ENCODE results near the gene LCOR.

Gene LCOR

DNA sequence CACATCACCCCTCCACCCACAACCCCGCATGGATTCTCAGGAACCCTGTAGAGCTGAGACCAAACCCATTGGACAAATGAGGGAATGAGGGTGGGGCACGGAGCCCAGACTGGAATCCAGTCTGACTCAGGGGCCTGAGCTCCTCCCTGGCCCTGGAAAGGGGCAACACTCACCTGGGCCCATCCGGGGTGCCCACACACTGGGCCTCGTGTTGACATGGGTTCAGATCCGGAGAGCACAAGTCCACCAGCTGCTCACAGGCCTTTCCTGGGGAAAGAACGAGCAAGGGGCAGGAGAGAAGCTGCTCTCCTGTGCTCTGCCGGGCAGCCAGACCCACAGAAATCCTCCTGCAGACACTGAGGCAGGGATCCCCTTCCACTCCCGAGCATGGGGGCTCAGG lies 181.5 kb downstream of the LCOR start:
- no peak for ATAC-seq
- TF ChIP-seq ESRRG (CRISPR knock-in tag; IDR thresholded peaks at IDR 0.05): no peak
- no peak for TF ChIP-seq CSRNP3 (CRISPR knock-in tag; IDR thresholded peaks at IDR 0.05)
- no peak for TF ChIP-seq SNAI2 (CRISPR knock-in tag; IDR thresholded peaks at IDR 0.05)

GRCh38 chr10:97013983-97014382 lies 181.9 kb downstream of the LCOR start:
- no peak for ATAC-seq

DNA sequence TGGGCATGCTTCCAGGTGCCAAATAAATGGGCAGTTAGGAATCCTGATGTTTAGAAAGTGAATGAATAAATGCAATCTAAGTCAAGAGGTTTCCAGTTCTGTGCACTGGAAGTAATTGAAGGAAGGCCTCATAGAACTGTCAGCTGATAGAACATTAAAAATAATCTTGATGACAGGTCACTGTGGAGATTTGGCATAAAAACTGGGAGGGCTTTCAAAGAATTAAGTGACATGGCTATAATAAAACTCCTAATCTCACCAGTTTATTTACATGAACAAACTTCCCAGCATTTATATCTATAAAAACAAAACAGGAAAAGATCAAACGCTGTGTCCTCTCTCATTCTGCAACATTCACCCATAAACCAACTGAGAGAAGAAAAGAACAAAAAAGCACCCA lies 183.1 kb downstream of the LCOR start:
- TF ChIP-seq, protein P1, sequence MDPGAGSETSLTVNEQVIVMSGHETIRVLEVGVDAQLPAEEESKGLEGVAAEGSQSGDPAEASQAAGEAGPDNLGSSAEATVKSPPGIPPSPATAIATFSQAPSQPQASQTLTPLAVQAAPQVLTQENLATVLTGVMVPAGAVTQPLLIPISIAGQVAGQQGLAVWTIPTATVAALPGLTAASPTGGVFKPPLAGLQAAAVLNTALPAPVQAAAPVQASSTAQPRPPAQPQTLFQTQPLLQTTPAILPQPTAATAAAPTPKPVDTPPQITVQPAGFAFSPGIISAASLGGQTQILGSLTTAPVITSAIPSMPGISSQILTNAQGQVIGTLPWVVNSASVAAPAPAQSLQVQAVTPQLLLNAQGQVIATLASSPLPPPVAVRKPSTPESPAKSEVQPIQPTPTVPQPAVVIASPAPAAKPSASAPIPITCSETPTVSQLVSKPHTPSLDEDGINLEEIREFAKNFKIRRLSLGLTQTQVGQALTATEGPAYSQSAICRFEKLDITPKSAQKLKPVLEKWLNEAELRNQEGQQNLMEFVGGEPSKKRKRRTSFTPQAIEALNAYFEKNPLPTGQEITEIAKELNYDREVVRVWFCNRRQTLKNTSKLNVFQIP (CRISPR knock-in tag; IDR thresholded peaks at IDR 0.05; ENCODE audit: borderline replicate concordance, low read depth): no peak
- TF ChIP-seq CSRNP3 (CRISPR knock-in tag; IDR thresholded peaks at IDR 0.05) (no peak), ZNF8 (CRISPR knock-in tag; IDR thresholded peaks at IDR 0.05) (no peak), BACH2 (CRISPR knock-in tag; IDR thresholded peaks at IDR 0.05; ENCODE audit: borderline replicate concordance) (no peak), ARNTL (CRISPR knock-in tag; IDR thresholded peaks at IDR 0.05; ENCODE audit: borderline replicate concordance, low read depth) (no peak)
- ATAC-seq: no peak

More at GRCh38 chr10:97013983-97014382, 181.9 kb downstream of the LCOR start:
- TF ChIP-seq ZFP30 (CRISPR knock-in tag; IDR thresholded peaks at IDR 0.05) (no peak), CSRNP3 (CRISPR knock-in tag; IDR thresholded peaks at IDR 0.05) (no peak)

GRCh38 chr10:97016728-97017473 lies 184.8 kb downstream of the LCOR start:
- TF ChIP-seq ZNF70 (CRISPR knock-in tag; IDR thresholded peaks at IDR 0.05) (no peak), ESRRG (CRISPR knock-in tag; IDR thresholded peaks at IDR 0.05) (no peak), TCF4 (CRISPR knock-in tag; IDR thresholded peaks at IDR 0.05; ENCODE audit: borderline replicate concordance) (no peak), ARNTL (CRISPR knock-in tag; IDR thresholded peaks at IDR 0.05; ENCODE audit: borderline replicate concordance, low read depth) (no peak), ZNF8 (CRISPR knock-in tag; IDR thresholded peaks at IDR 0.05) (no peak), RARB (CRISPR knock-in tag; IDR thresholded peaks at IDR 0.05) (no peak), CREB5 (CRISPR knock-in tag; IDR thresholded peaks at IDR 0.05; ENCODE audit: low read depth) (no peak), ZNF565 (CRISPR knock-in tag; conservative IDR thresholded peaks at IDR 0.05; ENCODE audit: low read depth) (no peak), ZFP30 (CRISPR knock-in tag; IDR thresholded peaks at IDR 0.05) (no peak), SNAI2 (CRISPR knock-in tag; IDR thresholded peaks at IDR 0.05) (no peak), ISL1 (CRISPR knock-in tag; IDR thresholded peaks at IDR 0.05) (no peak), BACH2 (CRISPR knock-in tag; IDR thresholded peaks at IDR 0.05; ENCODE audit: borderline replicate concordance) (no peak), TSHZ2 (CRISPR knock-in tag; IDR thresholded peaks at IDR 0.05) (no peak), PPARA (CRISPR knock-in tag; IDR thresholded peaks at IDR 0.05; ENCODE audit: borderline replicate concordance) (no peak), CSRNP3 (CRISPR knock-in tag; IDR thresholded peaks at IDR 0.05) (no peak), GLIS3 (CRISPR knock-in tag; IDR thresholded peaks at IDR 0.05) (no peak), ZC3H10 (CRISPR knock-in tag; IDR thresholded peaks at IDR 0.05) (no peak), ZFP3 (CRISPR knock-in tag; IDR thresholded peaks at IDR 0.05) (no peak)
- TF ChIP-seq, protein P1 (CRISPR knock-in tag; IDR thresholded peaks at IDR 0.05; ENCODE audit: borderline replicate concordance, low read depth): no peak
- no peak for ATAC-seq

Measured in SK-N-SH treated with all-trans-retinoic acid at 6 μM for 48 hours (cell line).